ENCODE measurements around the gene GSE1. TPM values are rescaled to one million over a fixed set of nuclear protein-coding genes. Genes with fewer than 3 reads are reported as not detected.

Gene GSE1
- total RNA-seq, 4 donors from 2014 or later: 23.4 to 65.5 (median 52.5) TPM

DNA sequence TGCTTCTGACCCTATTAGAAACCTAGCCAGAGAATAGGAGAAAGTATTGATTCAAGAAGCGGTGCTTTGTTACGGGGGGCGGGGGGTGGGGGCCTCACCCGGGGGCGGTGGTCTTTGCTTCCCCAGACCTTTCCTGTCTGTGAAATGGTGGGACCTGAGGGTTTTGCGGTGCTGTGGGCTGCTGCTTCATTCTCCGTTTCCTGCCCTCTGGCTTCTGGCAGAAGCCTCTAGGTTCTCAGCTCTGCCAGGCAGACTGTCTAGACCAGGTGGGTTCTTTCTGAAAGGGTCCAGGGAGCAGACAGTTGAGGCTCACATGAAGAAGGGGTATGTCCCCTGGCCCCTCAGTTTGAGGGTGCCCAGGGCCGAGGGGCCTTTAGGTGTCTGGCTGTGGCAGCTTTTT is 14.0 kb downstream of the GSE1 start:
- ATAC-seq: no peak
- Histone ChIP-seq H3K4me3 (no peak overlapping the region), H3K4me1 (peaks cover 0 to 49% (median 17%) of the 10 kb centered on the region in 3 donors), H3K27me3 (no peaks in the 10 kb centered on the region), H3K36me3 (no peaks in the 10 kb centered on the region), H3K27ac (no peak overlapping the region), H3K9me3 (peaks cover 0 to 6% (median 0%) of the 10 kb centered on the region in 3 donors)
- WGBS, 2 donors (ENCODE audit: low coverage in 1 of 2): no CpG with 5 or more reads among the region's 8 CpGs
- no peak for TF ChIP-seq POLR2AphosphoS5 (IDR thresholded peaks at IDR 0.05)
- no peak for TF ChIP-seq CTCF (IDR thresholded peaks at IDR 0.05)
- TF ChIP-seq POLR2A (IDR thresholded peaks at IDR 0.05): no peak

DNA sequence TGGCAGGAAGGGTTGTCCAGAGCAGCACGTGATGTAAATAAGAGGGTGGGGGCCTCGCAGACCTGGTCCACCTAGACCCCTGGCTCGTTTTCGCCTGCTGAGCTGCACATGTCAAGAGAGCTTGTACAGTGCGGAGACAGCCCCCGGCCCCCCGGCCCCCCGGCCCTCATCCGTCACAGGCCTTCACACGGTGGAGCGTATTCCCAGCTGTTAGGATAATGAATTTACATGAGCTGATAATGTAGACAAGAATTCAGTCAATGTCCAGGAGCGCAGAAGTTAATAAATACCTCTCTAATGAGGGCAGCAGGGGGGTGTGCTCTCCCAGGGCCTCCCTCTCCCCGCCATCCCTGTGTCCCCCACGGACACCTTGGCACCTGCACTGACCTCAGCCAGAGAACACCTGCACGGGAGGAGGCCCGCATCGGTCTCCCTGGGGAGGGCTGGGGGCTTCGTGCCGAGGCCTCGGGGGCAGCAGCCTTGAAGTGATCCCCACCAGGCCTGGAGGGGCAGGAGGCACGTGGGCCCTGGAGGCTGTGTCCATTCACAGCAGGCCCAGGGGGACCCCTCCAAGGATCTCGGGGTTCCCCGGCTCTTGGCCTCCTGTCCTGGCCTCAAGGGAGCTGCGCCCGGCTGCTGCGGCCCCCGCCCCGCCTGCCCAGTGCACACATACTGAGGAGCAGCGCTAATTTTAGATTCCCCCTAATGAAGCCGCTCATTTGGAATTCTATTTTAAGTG is 14.6 kb downstream of the GSE1 start:
- peaks cover 0 to 6% (median 0%) of the 10 kb centered on the region in 3 donors for H3K9me3 ChIP-seq
- ATAC-seq: peak; percentile 54
- no peaks in the 10 kb centered on the region for H3K36me3 ChIP-seq
- H3K4me1 ChIP-seq: peaks cover 0 to 51% (median 17%) of the 10 kb centered on the region in 3 donors
- peak overlapping the region in 3 of 4 donors; percentile 33 to 53 (median 53) for H3K27ac ChIP-seq
- H3K27me3 ChIP-seq: no peaks in the 10 kb centered on the region
- TF ChIP-seq CTCF (IDR thresholded peaks at IDR 0.05) (no peak), POLR2AphosphoS5 (IDR thresholded peaks at IDR 0.05) (no peak), EP300 (IDR thresholded peaks at IDR 0.05) (no peak), POLR2A (IDR thresholded peaks at IDR 0.05) (no peak)
- WGBS, 2 donors (ENCODE audit: low coverage in 1 of 2): 49 to 53% methylated on average over 5 to 6 of the region's 30 CpGs
- H3K4me3 ChIP-seq: peak overlapping the region in 1 of 2 donors; percentile 6

- no CpG with 5 or more reads among the region's 5 CpGs for WGBS, 2 donors (ENCODE audit: low coverage in 1 of 2)
- Histone ChIP-seq H3K36me3 (no peaks in the 10 kb centered on the region), H3K9me3 (peaks cover 0 to 6% (median 0%) of the 10 kb centered on the region in 3 donors), H3K27ac (peak overlapping the region in 1 of 4 donors; percentile 53), H3K4me3 (no peak overlapping the region), H3K27me3 (no peaks in the 10 kb centered on the region), H3K4me1 (peaks cover 0 to 51% (median 17%) of the 10 kb centered on the region in 3 donors)
- TF ChIP-seq POLR2AphosphoS5 (IDR thresholded peaks at IDR 0.05) (no peak), CTCF (IDR thresholded peaks at IDR 0.05) (no peak), EP300 (IDR thresholded peaks at IDR 0.05) (no peak), POLR2A (IDR thresholded peaks at IDR 0.05) (no peak)
- no peak for ATAC-seq
Observed at GRCh38 chr16:85628265-85628556, 15.1 kb downstream of the GSE1 start.

DNA sequence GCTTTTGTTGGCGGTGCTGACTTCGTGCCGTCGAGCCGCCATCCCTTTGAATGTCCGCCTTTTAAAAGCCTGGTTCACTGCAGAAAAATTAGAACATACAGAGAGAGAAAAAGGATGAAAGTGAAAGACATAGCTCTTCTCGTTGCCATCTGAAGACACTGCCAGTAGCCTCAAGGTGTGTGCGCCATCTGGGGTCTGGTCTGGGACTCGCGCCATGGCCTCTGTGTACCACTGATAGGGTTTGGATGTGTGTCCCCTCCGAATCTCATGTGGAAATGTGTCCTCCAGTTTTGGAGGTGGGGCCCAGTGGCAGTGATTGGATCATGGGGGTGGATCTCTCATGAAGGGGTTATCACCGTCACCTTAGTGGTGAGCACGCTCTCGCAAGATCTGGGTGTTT is 15.5 kb downstream of the GSE1 start:
- no peak for ATAC-seq
- Histone ChIP-seq H3K4me3 (no peak overlapping the region), H3K9me3 (peaks cover 0 to 6% (median 0%) of the 10 kb centered on the region in 3 donors), H3K36me3 (peaks cover 0 to under 1% of the 10 kb centered on the region in 2 donors), H3K4me1 (peaks cover 0 to 51% (median 17%) of the 10 kb centered on the region in 3 donors), H3K27me3 (no peaks in the 10 kb centered on the region), H3K27ac (peak overlapping the region in 1 of 4 donors; percentile 53)
- 93 to 100% methylated on average over 3 of the region's 14 CpGs for WGBS, 2 donors (ENCODE audit: low coverage in 1 of 2)
- no peak for TF ChIP-seq POLR2AphosphoS5 (IDR thresholded peaks at IDR 0.05)
- TF ChIP-seq EP300 (IDR thresholded peaks at IDR 0.05): no peak
- TF ChIP-seq POLR2A (IDR thresholded peaks at IDR 0.05): no peak
- no peak for TF ChIP-seq CTCF (IDR thresholded peaks at IDR 0.05)

DNA sequence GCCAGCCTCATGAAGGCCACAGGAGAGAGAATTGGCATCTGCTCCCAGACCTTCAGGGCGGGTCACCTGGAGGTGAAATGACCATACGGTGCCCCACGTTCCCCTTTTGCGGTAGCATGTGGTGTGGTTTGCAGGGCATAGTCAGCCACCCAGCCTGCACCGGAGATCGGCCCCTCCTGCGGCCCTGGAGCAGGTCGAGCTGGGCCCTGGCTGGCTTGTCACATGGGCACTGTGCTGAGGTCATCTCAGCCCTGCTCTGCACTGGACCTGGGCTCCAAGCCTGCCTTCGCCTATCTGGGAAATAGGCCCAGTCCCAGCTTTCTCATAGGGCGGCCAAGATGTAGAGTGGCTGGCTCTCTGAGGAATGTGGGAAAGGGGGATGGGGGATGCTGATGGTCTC is 16.2 kb downstream of the GSE1 start:
- TF ChIP-seq CTCF (IDR thresholded peaks at IDR 0.05): no peak
- TF ChIP-seq EP300 (IDR thresholded peaks at IDR 0.05): no peak
- TF ChIP-seq POLR2A (IDR thresholded peaks at IDR 0.05): no peak
- TF ChIP-seq POLR2AphosphoS5 (IDR thresholded peaks at IDR 0.05): no peak
- Histone ChIP-seq H3K27me3 (no peaks in the 10 kb centered on the region), H3K4me1 (peaks cover 0 to 51% (median 17%) of the 10 kb centered on the region in 3 donors), H3K9me3 (peaks cover 0 to 6% (median 0%) of the 10 kb centered on the region in 3 donors), H3K4me3 (no peak overlapping the region), H3K27ac (no peak overlapping the region), H3K36me3 (peaks cover 0 to 8% of the 10 kb centered on the region in 2 donors)
- 90% methylated on average over 2 of the region's 10 CpGs; no CpG with 5 or more reads in 1 of the 2 donors for WGBS, 2 donors (ENCODE audit: low coverage in 1 of 2)
- no peak for ATAC-seq
